Activated T-helper 17 cell treated with anti-CD3 and anti-CD28 coated beads, Interleukin-2, amount 50 U/mL, for 72 hours (primary cell): ENCODE measurements around the gene COLEC12. TPM values are rescaled to one million over a fixed set of nuclear protein-coding genes. Genes with fewer than 3 reads are reported as not detected.

Experiments
- ATAC-seq: fragments of 150-1000 bp; cut with Tn5 transposase; replicated peaks from 2 replicates; pipeline ENCODE4 v1.10.0; 2021; ENCODE audit warnings: mild to moderate bottlenecking, moderate library complexity
- H3K27ac Mint-ChIP-seq: one replicate; pipeline ENCODE4 v1.8.0; 2022; ENCODE audit warnings: mixed read lengths
- H3K27me3 Mint-ChIP-seq: one replicate; pipeline ENCODE4 v1.8.0; 2022; ENCODE audit warnings: mixed read lengths
- H3K36me3 Mint-ChIP-seq: one replicate; pipeline ENCODE4 v1.8.0; 2022; ENCODE audit warnings: low read depth, mild to moderate bottlenecking, mixed read lengths
- H3K4me1 Mint-ChIP-seq: one replicate; pipeline ENCODE4 v1.8.0; 2022; ENCODE audit warnings: mixed read lengths
- H3K4me3 Mint-ChIP-seq: one replicate; pipeline ENCODE4 v1.8.0; 2022; ENCODE audit warnings: mild to moderate bottlenecking, mixed read lengths
- H3K9me3 Mint-ChIP-seq: one replicate; pipeline ENCODE4 v1.8.0; 2022; ENCODE audit warnings: mixed read lengths
- total RNA-seq, 2 donors: library from RNA; stranded (reverse); gene quantifications; one replicate each; pipeline ENCODE4 v1.2.3, GENCODE V29; 2022

The COLEC12 gene
- total RNA-seq, 2 donors from 2014 or later: not detected

DNA sequence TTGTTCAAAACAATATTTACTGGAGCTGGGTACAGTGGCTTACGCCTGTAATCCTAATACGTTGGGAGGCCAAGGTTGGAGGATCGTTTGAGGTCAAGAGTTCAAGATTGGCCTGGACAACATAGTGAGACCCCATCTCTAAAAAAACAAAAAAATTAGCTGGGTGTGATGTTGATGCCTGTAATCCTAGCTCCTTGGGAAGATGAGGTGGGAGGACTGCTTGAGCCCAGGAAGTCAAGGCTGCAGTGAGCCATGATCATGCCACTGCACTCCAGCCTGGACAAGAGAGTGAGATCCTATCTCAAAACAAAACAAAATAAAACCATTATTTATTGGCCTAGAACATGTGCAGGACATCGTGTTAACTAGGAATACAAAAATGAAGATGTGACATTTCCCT, 77.5 kb downstream of the COLEC12 start:
- H3K9me3 Mint-ChIP-seq: no peaks in the 10 kb centered on the region
- H3K4me1 Mint-ChIP-seq: no peaks in the 10 kb centered on the region
- no peak overlapping the region for H3K27ac Mint-ChIP-seq
- H3K36me3 Mint-ChIP-seq: no peaks in the 10 kb centered on the region
- ATAC-seq: no peak
- H3K27me3 Mint-ChIP-seq: peaks cover 8% of the 10 kb centered on the region
- no peak overlapping the region for H3K4me3 Mint-ChIP-seq

DNA sequence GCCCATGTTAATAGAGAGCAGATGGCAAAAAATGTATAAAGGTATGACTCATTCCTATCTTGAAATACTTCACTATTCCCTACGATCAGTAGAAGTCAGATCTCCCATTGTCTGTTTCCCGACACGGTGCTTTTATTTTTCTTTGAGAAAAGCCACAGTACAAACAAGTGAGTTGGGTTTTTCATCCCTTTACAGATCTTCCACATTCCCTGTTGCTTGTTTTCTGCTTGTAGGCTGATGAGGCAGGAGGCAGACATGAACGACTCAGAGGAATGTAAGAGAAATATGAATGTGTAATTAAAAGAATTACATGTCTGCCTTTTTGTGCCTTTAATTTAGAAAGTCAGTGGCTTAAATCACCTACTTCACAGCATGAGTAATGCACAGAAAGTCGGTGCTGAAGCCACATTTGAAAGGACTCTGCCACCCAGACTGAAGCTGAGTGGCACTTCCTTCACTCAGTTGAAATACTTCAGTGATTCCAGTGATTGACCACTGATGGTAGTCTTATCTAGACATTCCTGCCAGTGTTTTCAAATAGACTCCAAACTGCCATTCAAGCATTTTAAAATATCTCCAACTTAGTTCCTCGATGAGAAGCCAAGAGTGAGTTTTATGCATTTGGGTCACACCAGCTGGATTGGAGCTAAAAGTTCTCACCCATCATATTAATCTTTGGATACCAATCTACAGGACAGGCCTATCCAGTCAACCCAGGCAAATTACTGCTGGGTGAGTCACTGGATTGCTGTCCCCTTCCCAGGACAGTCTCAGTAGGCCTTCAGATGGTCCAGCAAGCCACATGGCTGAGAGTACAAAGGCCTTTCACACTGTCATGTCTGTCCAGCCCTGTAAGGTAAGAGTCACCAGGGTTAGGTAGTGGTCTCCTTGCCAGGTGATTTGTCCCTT, 79.0 kb downstream of the COLEC12 start:
- Mint-ChIP-seq H3K9me3 (no peaks in the 10 kb centered on the region), H3K27ac (no peak overlapping the region), H3K4me3 (no peak overlapping the region), H3K36me3 (no peaks in the 10 kb centered on the region), H3K4me1 (no peaks in the 10 kb centered on the region), H3K27me3 (peaks cover 8% of the 10 kb centered on the region)
- ATAC-seq: no peak

DNA sequence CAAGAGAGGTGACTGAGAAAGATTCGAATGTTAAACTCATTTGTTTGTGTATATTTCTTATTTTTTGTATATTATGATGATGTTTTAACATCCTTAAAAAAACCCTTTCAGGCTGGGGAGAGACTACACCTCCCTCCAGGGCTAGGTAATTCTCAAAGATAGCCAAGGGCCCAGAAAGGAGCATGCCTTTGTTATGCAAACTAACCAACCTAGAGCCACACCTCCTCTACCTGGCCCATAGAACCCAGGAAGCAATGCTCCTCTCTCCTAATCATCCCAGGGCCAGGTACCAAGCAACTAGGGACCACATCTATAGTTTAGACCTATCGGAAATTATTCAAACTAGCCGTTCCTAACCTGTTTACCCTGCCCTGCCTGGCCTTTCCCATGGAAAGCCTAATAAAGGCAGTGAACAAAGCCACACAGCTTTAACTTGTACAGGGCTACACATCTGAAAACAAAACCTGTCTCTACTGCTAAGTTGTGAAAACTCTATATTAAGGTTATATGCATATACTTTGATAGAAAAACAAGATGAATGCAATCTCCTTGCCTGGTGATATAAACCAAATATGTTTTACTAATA, 79.7 kb downstream of the COLEC12 start:
- Mint-ChIP-seq H3K36me3 (no peaks in the 10 kb centered on the region), H3K9me3 (no peaks in the 10 kb centered on the region), H3K4me3 (no peak overlapping the region), H3K4me1 (no peaks in the 10 kb centered on the region), H3K27me3 (peaks cover 8% of the 10 kb centered on the region), H3K27ac (no peak overlapping the region)
- no peak for ATAC-seq

DNA sequence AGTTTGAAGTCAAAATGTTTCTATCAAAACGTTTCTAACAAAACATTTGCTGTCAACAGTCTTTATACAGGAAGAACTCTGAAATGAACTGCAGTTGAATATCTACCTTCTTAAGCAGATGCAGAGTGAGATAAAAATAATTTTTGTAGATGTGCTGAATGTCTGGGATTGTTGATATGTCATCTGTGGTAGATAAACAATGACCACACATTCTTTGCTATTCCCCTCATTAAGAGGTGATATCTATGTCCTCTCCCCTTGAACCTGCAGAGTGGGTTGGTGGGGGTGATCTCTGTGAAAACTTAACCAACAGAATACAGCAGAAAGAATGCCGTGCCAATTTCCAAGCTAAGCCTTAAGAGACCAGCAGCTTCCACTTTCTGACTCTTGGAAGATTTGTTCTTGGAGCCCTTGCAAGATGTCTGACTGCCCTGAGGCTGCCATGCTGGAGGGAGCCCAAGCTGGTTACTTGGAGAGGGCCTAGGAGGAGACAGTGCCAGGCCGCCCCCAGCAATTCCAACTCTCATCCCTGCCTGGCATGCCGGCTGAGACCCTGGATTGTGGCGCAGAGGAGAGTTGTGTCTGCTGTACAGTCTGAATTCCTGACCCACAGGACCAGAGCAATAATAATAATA, 80.8 kb downstream of the COLEC12 start:
- ATAC-seq: no peak
- no peak overlapping the region for H3K27ac Mint-ChIP-seq
- no peaks in the 10 kb centered on the region for H3K4me1 Mint-ChIP-seq
- H3K36me3 Mint-ChIP-seq: no peaks in the 10 kb centered on the region
- H3K4me3 Mint-ChIP-seq: no peak overlapping the region
- peaks cover 3% of the 10 kb centered on the region for H3K27me3 Mint-ChIP-seq
- no peaks in the 10 kb centered on the region for H3K9me3 Mint-ChIP-seq

DNA sequence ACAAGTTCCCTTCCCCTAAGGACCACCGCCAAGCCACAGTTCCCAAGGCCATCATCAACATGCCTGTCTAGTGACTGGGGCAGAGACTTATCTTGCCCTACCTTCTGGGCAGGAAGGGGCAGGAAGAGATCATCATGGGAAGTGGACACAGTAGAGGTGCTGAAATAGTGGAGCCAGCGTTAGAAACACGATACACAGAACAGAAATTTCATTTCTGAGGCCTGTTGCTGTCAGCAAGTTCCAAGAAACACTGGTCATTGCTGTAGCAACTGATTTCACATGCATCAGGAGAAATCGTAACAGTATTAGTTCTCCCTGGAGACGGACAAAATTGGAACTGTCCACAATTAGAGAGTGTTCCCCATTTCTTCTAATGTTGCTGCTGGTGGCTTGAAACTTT, 83.0 kb downstream of the COLEC12 start:
- no peak overlapping the region for H3K4me3 Mint-ChIP-seq
- ATAC-seq: no peak
- H3K27ac Mint-ChIP-seq: no peak overlapping the region
- H3K9me3 Mint-ChIP-seq: no peaks in the 10 kb centered on the region
- H3K36me3 Mint-ChIP-seq: no peaks in the 10 kb centered on the region
- peaks cover 3% of the 10 kb centered on the region for H3K27me3 Mint-ChIP-seq
- H3K4me1 Mint-ChIP-seq: no peaks in the 10 kb centered on the region

DNA sequence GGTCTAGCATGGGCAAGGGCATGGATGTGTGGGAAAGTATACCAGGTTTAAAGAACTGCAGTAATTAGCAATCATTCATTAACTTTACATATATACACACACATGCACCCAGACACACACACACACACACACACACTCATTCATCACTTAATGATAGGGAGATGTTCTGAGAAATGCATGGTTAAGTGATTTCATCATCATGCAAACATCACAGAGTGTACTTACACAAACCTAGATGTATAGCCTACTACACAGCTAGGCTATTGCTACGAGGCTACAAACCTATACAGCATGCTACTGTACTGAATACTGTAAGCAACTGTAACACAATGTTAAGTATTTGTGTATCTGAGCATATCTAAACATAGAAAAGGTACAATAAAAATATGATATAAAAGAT, 83.6 kb downstream of the COLEC12 start:
- no peak for ATAC-seq
- no peaks in the 10 kb centered on the region for H3K36me3 Mint-ChIP-seq
- no peaks in the 10 kb centered on the region for H3K4me1 Mint-ChIP-seq
- H3K9me3 Mint-ChIP-seq: no peaks in the 10 kb centered on the region
- no peak overlapping the region for H3K4me3 Mint-ChIP-seq
- H3K27ac Mint-ChIP-seq: no peak overlapping the region
- H3K27me3 Mint-ChIP-seq: peaks cover 3% of the 10 kb centered on the region

DNA sequence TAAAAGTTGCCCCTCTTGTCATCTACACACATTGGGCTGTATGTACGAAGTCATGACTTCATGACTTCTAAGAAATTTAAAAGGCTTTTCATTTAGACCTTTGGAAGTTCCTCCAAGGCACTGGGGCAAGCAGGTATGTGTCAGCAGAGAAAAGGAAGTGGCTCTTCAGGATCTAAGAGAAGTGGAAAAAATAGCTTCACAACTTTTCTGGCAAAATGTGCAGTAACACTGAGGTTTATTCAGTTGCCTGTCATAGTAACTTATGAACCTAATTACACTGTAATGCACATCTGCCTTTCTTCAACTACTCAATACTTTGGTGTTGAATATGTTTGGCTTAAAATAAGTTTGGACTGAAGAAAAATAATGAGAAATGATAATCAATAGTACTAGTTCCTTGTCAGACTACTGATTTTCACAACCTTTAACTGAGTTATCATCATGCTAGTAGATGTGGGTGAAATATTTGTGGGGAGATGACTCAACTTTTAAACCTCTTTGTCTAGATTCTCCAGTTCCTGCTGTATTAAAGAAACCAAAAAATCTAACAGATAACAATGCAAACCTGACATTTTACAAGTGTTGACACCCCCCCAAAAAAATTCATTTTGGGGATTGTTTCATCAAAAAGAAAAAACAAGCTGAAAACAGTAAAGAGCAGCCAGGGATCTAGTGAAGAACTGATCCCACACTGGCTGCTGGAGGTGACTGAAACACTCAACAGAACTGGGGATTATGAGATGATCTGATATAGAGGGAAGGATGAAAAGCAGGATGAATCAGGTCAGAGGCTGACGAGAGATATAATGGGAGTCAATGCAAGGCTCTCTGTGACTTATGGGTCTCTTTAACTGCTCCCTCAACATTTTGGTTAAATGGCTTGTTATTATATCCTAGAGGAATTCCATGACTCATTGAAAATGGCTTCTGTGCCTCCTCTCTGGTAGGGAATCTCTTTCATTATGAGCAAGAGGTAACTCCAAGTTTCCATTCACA, 84.6 kb downstream of the COLEC12 start:
- Mint-ChIP-seq H3K4me1 (no peaks in the 10 kb centered on the region), H3K9me3 (no peaks in the 10 kb centered on the region), H3K27me3 (peaks cover 6% of the 10 kb centered on the region), H3K4me3 (no peak overlapping the region), H3K36me3 (no peaks in the 10 kb centered on the region), H3K27ac (no peak overlapping the region)
- no peak for ATAC-seq

DNA sequence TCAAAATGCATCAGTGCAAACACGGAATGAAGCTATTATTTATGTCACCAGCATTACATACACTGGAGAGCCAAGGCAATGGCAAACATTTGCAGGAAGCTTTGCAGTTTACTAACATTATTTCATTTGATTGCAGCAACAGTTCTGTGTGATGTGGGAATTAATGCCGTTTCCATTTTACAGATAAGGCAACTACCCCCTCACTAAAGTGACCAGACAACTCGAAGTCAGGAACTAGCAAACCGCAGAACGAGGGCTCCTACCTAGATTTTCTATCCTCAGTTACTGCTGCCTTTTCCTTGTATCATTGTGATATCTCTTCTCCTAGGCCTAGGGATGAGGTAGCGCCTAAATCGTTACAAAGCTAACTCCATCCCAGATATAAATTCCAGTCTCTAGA, 85.5 kb downstream of the COLEC12 start:
- Mint-ChIP-seq H3K36me3 (no peaks in the 10 kb centered on the region), H3K9me3 (no peaks in the 10 kb centered on the region), H3K4me1 (no peaks in the 10 kb centered on the region), H3K4me3 (no peak overlapping the region), H3K27me3 (peaks cover 7% of the 10 kb centered on the region), H3K27ac (no peak overlapping the region)
- no peak for ATAC-seq

DNA sequence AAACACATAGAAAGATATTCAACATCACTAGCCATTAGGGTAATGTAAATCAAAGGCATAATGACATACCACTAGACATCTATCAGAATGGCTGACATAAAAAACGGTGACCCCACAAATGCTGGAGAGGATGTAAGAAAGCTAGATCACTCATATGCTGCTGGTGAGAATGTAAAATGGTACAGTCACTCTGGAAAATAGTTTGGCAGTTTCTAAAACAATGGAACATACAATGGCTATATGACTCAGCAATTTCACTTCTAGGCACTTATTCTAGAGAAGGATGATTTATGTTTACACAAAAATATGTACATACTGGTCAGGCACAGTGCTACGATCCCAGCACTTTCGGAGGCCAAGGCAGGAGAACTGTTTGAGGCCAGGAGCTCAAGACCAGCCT, 87.3 kb downstream of the COLEC12 start:
- no peak overlapping the region for H3K4me3 Mint-ChIP-seq
- no peaks in the 10 kb centered on the region for H3K9me3 Mint-ChIP-seq
- peaks cover 8% of the 10 kb centered on the region for H3K27me3 Mint-ChIP-seq
- H3K4me1 Mint-ChIP-seq: no peaks in the 10 kb centered on the region
- H3K27ac Mint-ChIP-seq: no peak overlapping the region
- ATAC-seq: no peak
- H3K36me3 Mint-ChIP-seq: no peaks in the 10 kb centered on the region

DNA sequence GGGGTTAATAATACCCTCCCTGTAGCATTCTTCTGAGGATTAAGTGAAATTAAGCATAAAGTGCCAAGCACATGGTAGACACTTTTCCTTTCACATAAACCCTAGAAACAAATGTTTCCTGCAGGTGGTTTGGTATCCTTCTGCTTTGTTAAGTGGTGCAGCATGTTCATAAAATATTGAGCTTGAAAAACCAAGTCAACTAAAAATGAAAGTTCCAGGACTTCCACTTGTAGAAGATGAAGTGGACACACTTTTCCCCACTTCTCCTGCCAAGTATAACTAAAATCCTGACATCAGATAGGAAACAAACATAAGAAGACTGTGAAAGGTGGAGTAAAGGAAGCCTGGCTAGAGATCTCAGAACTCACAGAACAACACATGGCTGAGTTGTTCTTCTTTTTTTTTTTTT, 90.5 kb downstream of the COLEC12 start:
- Mint-ChIP-seq H3K9me3 (peaks cover 7% of the 10 kb centered on the region), H3K27ac (no peak overlapping the region), H3K36me3 (no peaks in the 10 kb centered on the region), H3K4me1 (no peaks in the 10 kb centered on the region), H3K27me3 (peaks cover 15% of the 10 kb centered on the region), H3K4me3 (no peak overlapping the region)
- ATAC-seq: no peak

DNA sequence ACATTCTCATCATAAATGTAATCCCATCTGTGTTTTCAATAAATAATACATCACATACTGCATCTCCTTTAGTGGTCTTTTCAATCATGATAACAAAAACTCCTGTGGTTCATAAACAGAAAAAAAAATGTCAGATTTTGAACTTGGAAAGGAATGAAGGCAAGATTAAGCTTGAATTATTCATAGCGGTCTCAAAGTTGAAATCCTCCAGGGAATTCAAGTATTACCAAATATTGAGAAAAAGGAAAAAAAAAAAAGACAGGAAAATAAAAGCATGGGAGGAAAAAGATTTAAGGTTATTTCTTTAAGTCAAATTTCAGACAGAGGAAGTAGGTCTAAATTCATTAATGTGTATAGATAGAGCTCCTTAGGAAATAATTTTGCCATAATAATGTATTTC, 92.1 kb downstream of the COLEC12 start:
- ATAC-seq: no peak
- no peak overlapping the region for H3K4me3 Mint-ChIP-seq
- H3K27ac Mint-ChIP-seq: no peak overlapping the region
- H3K9me3 Mint-ChIP-seq: peaks cover 7% of the 10 kb centered on the region
- H3K4me1 Mint-ChIP-seq: no peaks in the 10 kb centered on the region
- no peaks in the 10 kb centered on the region for H3K36me3 Mint-ChIP-seq
- peaks cover 15% of the 10 kb centered on the region for H3K27me3 Mint-ChIP-seq

DNA sequence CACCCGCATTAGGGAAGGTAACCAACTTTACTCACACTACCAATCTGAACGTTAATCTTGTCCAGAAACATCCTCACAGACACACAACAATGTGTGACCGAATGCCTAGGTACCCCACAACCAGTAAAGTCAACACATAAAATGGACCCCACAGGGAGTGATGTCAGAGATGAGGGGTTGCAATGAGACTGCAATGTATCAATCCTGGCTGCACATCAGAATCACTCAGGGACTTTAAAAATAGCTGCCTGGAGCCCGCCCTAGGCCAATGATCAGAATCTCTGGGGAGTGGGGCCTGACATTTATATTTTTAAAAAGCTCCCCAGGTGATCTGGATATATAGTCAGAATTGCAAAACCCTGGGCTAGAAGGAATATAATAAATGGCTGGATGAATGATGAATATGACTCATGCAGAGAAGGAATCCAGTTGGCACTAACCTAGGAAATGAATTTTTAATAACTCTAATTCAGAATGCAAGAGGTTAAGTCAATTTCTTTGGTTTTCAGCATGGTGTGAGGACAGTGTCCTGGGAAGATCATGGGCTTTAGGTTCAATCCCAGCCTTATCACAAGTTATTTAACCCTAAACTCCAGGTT, 92.8 kb downstream of the COLEC12 start:
- Mint-ChIP-seq H3K9me3 (peaks cover 7% of the 10 kb centered on the region), H3K27ac (no peak overlapping the region), H3K36me3 (no peaks in the 10 kb centered on the region), H3K27me3 (peaks cover 15% of the 10 kb centered on the region), H3K4me3 (no peak overlapping the region), H3K4me1 (no peaks in the 10 kb centered on the region)
- no peak for ATAC-seq

DNA sequence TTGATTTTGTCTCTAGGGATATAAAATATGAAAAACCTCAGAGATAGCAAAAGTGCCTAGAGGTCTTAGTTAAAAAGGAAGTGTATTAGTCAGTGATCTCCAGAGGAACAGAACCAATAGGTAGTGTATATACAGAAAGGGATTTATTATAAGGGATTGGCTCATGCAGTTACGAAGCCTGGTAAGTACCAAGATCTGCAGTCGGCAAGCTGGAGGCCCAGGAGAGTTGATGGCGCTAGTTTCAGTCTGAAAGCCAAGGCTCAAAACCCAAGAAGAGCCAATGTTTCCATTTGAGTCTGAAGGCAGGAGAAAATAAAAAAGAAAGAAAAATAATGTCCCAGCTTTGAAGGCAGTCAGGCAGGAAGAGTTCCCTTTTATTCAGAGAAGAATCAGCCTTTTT, 93.3 kb downstream of the COLEC12 start:
- no peaks in the 10 kb centered on the region for H3K4me1 Mint-ChIP-seq
- no peaks in the 10 kb centered on the region for H3K36me3 Mint-ChIP-seq
- no peak for ATAC-seq
- peaks cover 19% of the 10 kb centered on the region for H3K27me3 Mint-ChIP-seq
- H3K9me3 Mint-ChIP-seq: peaks cover 7% of the 10 kb centered on the region
- H3K4me3 Mint-ChIP-seq: no peak overlapping the region
- H3K27ac Mint-ChIP-seq: no peak overlapping the region

DNA sequence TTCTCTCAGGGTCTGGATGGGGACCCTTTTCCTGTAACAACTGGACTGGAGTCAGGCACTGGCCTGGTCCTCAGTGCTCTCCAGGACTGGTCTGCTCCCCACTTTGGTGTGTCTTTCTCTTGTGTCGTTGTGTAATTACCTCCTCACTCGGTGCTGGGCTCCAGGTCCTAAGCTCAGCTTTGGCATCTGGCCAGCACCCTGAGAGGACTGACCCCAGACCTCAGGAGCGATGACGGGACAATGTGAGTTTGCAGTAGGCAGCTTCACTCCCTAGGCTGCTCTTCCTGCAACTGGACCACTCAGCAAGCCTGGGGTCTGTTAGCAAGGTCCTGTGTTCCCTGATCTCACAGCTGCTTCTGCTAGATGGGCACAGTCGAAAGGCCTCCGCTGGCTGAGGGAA, 93.8 kb downstream of the COLEC12 start:
- no peak for ATAC-seq
- Mint-ChIP-seq H3K9me3 (peaks cover 7% of the 10 kb centered on the region), H3K4me3 (no peak overlapping the region), H3K36me3 (no peaks in the 10 kb centered on the region), H3K27me3 (peaks cover 21% of the 10 kb centered on the region), H3K4me1 (no peaks in the 10 kb centered on the region), H3K27ac (no peak overlapping the region)
